Measurements from ENCODE around the gene MSRB3.

The MSRB3 gene

GRCh38 chr12:65392491-65392890, 114.0 kb downstream of the MSRB3 start:
- no peak for DNase-seq (ENCODE audit: low spot score)

GRCh38 chr12:65403188-65403587, 124.7 kb downstream of the MSRB3 start:
- DNase-seq (ENCODE audit: low spot score), result no peak

GRCh38 chr12:65407388-65408149, 129.1 kb downstream of the MSRB3 start:
- no peak for DNase-seq (ENCODE audit: low spot score)

DNA sequence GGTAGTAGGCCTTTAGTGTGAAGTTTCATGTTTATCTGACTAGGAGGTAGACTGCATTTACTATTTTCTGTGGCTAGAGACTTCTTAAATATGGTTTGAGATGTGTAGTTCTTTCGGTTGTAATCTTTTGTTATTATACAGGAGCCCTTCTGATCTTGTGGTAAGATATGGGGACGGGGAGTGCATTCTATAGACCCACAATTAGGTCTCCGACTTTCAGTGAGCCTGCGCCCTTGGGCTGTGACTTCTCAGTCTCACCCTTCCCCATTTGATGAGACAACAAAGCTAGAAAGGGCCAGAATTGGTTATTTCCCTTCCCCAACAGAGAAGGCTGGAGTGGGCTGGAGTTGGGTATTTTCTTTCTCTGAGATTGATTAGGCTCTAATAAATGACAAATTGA, 130.0 kb downstream of the MSRB3 start:
- no peak for DNase-seq (ENCODE audit: low spot score)

- no peak for DNase-seq (ENCODE audit: low spot score)
Measured at GRCh38 chr12:65409726-65410125, 131.2 kb downstream of the MSRB3 start.

- DNase-seq (ENCODE audit: low spot score), result no peak
Measured at GRCh38 chr12:65411171-65411570, 132.7 kb downstream of the MSRB3 start.

DNA sequence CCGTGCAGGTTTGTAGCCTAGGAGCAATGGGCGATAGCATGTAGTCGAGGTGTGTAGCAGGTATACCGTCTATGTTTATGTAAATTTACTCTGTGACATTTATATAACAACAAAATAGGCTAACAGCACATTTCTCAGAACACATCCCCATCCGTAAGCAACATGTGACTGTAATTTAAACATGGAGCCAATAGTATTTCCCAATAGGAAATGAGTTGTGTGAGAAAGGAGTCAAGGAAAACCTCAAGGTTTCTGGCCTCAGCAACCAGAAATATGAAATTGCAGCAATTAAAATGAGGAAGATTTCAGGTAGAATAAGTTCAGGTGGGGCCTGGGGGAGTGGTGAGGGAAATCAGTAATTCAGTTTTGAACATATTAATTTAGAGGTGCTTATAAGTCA, 136.0 kb downstream of the MSRB3 start:
- no peak for DNase-seq (ENCODE audit: low spot score)

DNA sequence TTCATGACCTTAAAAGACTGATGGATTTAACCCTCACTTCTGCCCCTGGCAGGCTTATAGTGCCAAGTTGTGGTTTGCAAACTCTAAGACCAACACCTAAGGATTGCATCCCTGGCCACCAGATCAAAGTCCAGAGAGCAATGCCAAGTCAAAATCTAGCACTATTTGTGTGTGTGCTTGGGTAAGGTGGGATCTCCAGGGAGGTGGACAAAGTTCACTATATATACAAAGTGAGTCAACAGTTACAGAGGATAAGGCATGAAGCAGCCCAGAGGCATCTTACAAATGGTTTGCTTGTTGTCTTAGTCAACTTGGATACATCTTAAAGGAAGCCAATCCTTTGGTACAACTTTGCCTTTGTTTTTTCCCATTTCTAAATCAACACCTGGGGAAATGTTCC, 137.3 kb downstream of the MSRB3 start:
- DNase-seq (ENCODE audit: low spot score), result peak; percentile 47

DNA sequence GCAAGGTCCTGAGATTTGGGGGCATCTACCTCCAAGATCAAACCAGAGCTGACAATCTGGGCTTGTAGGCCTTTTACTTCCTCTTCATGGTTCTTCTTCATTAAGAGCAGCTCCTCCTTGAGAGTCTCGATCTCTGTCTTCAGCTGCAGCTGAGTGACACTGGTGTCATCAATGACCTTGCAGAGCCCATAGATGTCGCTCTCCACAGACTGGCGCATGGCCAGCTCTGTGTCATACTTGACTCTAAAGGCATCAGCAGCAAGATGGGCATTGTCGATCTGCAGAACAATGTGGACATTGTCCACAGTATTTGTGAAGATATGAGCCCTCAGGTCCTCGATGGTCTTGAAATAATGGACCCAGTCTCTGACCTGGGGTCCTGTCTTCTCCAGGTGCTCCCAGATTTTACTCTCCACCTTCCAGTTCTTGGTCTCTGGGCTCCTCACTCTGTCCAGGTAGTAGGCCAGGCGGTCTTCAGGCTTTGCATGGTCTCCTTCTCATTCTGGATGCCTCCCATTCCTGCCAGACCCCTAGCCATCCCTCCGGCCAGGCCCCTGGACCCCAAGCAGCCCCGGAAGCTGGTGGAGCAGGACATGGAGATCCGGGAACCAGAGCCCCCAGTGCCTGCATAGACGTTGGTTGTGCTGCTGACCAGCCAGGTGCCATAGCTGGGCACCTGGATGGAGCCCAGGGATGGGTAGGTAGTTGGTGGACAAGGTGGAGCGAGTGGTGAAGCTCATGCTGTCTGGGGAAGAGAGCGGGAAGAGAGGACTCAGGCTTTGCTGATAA, 141.0 kb downstream of the MSRB3 start:
- no peak for DNase-seq (ENCODE audit: low spot score)

GRCh38 chr12:65420941-65421340, 142.5 kb downstream of the MSRB3 start:
- DNase-seq (ENCODE audit: low spot score), result peak; percentile 86

DNA sequence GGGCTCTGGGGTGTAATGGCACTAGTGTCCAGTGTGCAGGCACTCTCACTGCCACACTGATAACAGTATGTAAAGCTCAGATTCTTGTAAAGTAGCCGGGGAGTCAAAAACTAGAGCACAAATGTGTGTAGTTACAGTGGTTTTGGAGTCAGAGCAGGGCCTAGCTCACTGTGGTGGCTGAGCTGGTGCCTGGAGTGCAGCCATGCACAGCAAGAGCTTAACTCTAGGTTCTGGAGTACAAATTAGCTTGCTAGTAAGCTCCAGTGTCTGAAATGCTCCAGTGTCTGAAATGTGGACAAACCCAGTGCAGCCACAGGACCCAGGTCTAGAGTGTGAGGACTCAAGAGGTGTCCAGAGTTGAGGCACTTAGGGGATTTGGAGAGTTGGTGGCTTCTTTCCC, 149.2 kb downstream of the MSRB3 start:
- DNase-seq (ENCODE audit: low spot score), result peak; percentile 62

DNA sequence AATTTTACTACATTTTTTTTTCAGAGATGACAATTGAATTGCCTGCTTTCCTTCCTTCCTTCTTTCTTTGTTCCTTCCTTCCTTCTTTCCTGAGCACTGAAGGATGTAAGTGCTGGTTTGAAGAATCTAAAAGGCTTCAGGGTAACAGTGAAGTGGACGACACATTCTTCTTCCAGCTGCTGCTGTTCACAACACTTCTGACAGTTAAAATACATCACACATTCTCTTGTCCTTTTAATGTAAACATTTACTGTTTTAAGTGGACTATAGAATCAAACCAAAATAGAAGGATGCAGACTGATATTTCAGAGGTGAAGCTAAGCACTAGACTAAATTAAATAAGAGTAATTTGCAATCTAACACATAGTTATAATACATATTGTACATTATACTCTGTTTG, 151.5 kb downstream of the MSRB3 start:
- DNase-seq (ENCODE audit: low spot score), result no peak

GRCh38 chr12:65430571-65431306, 152.3 kb downstream of the MSRB3 start:
- peak; percentile 91 for DNase-seq (ENCODE audit: low spot score)

- DNase-seq (ENCODE audit: low spot score), result no peak
Measured at GRCh38 chr12:65432114-65432513, 153.6 kb downstream of the MSRB3 start.

GRCh38 chr12:65432651-65433050, 154.2 kb downstream of the MSRB3 start:
- no peak for DNase-seq (ENCODE audit: low spot score)

GRCh38 chr12:65434737-65435136, 156.3 kb downstream of the MSRB3 start:
- DNase-seq (ENCODE audit: low spot score), result no peak

- DNase-seq (ENCODE audit: low spot score), result no peak
Measured at GRCh38 chr12:65443038-65443437, 164.6 kb downstream of the MSRB3 start.

DNA sequence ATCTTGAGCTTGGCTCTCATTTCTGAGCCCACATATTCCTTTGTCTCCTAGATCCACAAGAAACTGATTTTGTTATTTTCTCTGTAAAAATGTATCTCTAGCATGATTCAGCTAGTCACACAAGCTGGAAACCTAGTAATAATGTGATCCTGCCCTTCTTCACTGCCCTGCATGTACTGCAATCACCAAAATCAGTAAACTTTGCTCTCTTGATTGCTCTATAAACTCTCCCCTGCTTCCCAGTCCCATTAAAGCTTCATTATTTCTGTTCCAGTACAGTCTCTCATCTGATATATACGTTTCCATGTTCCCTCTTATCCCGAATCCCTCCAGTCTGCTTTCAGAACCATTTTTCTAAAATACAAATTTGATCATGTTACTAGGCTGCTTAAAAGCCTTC, 166.5 kb downstream of the MSRB3 start:
- DNase-seq (ENCODE audit: low spot score), result no peak

DNA sequence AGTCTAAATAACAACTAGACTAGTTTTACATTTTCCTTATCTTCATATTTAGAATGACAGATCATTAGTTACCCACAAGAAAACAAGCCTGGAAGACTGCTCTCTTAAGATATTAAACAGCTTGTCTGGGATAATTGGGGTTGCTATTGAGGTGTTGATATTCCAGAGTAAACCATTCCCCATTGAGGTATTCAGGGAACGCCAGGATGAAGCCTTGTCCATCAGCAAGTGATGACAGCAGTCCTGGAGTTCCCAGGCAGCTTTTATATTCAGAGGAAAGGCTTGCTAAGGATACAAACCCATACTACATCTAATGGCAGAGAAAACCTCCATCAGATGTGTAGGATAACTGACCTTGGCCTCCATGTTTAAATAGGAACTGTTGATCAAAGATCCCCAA, 168.4 kb downstream of the MSRB3 start:
- DNase-seq (ENCODE audit: low spot score), result no peak

- DNase-seq (ENCODE audit: low spot score), result no peak
Measured at GRCh38 chr12:65449400-65449799, 170.9 kb downstream of the MSRB3 start.

GRCh38 chr12:65450625-65451024, 172.1 kb downstream of the MSRB3 start:
- DNase-seq (ENCODE audit: low spot score), result no peak

DNA sequence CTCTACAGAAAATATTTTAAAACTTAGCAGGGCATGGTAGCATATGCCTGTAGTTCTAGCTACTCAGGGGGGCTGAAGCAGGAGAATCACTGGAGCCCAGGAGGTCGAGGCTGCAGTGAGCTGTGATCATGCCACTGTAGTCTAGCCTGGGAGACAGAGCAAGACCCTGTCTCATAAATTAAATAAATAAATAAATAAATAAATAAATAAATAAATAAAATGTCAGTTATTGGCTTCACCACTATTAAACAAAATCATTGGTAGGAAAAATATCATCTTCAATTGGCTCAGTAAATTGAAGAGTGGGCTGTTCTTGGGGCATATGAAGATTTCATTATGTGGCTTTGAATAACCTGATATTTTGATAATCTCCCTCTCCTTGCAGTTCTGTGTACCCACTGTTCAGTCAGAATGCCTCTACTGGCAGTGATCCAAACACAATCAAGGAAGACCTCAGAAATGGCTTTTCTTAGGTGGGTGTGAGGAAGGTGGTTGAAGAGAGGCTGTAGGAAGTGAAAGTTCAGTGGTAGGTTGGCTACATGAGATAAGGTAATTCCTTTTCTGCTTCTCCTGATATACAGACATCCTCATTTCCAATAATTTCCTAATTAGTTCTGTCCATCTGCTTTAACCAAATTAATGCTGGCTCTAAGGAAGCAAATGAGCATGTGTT, 175.8 kb downstream of the MSRB3 start:
- no peak for DNase-seq (ENCODE audit: low spot score)
